GM12878 (cell line): ENCODE measurements around the gene LURAP1L. TPM values are rescaled to one million over a fixed set of nuclear protein-coding genes. Genes with fewer than 3 reads are reported as not detected.

Experiments
- ATAC-seq: fragments of 200-7000 bp; cut with Tn5 transposase; 3 replicates; pipeline ENCODE4 v1.9.1; 2020; ENCODE audit warnings: mild to moderate bottlenecking, moderate library complexity
- BruUV-seq: library from RNA; stranded (reverse); fragments of 400-500 nt; replicated peaks from 2 replicates; lab custom pipeline; 2021; lab: Mats Ljungman, UMichigan
- CTCF ChIA-PET: fragments of 300-600 bp; sonication (Branson Sonifier 250); formaldehyde crosslinking; extraction: SDS; loops from one replicate; lab custom pipeline; 2021; ENCODE audit warnings: inconsistent platforms; lab: Yijun Ruan, JAX
- POLR2A ChIA-PET: fragments of 350-600 bp; formaldehyde crosslinking; extraction: SDS; loops from one replicate; lab custom pipeline; 2021; ENCODE audit warnings: inconsistent platforms; lab: Charles Lee
- RAD21 ChIA-PET: fragments of 300-600 bp; sonication (Branson Sonifier 250); formaldehyde crosslinking; loops from one replicate; lab custom pipeline; 2023; ENCODE audit warnings: antibody characterized with exemption; ENCODE audit not compliant: unreplicated experiment; lab: Charles Lee
- SMC1A ChIA-PET: fragments of 300-600 bp; sonication (Branson Sonifier 250); formaldehyde crosslinking; loops from one replicate; lab custom pipeline; 2023; ENCODE audit not compliant: unreplicated experiment, uncharacterized antibody; lab: Charles Lee
- DNase-seq: peaks from one replicate; pipeline ENCODE4 v3.0.0-alpha.2; 2011; ENCODE audit warnings: low read depth, low spot score
- FAIRE-seq: peaks from 3 replicates; lab custom pipeline; 2011; peaks lifted over from hg19 to GRCh38; lab: Jason Lieb, UNC
- H2AFZ ChIP-seq: 2 replicates; pipeline ENCODE4 v1.6.0; 2011; ENCODE audit warnings: low read depth, low read length, control low read depth; ENCODE audit not compliant: control insufficient read depth
- H3K27ac ChIP-seq: 2 replicates; pipeline ENCODE4 v1.5.1; 2011; ENCODE audit warnings: control low read depth; ENCODE audit not compliant: control insufficient read depth, insufficient read depth
- H3K27me3 ChIP-seq, 2 experiments: replicated peaks in 1 of 2; 2 replicates each; pipeline versions ENCODE4 v1.6.0 to v1.6.1; 2011; ENCODE audit warnings: low read length in 1 of 2; ENCODE audit not compliant: control insufficient read depth in 2 of 2, insufficient read depth in 2 of 2
- H3K36me3 ChIP-seq, 2 experiments: 2 replicates each; pipeline ENCODE4 v1.5.1; 2011; ENCODE audit warnings: low read length in 1 of 2; ENCODE audit not compliant: control insufficient read depth in 2 of 2, insufficient read depth in 2 of 2
- H3K4me1 ChIP-seq: 2 replicates; pipeline ENCODE4 v1.6.1; 2011; ENCODE audit warnings: mild to moderate bottlenecking, low read length, moderate library complexity, mixed read lengths; ENCODE audit not compliant: control insufficient read depth, insufficient read depth
- H3K4me2 ChIP-seq: 2 replicates; pipeline ENCODE4 v1.6.0; 2011; ENCODE audit warnings: control low read depth; ENCODE audit not compliant: control insufficient read depth, insufficient read depth
- H3K4me3 ChIP-seq: fragments of 200-600 bp; sonication (generic); 2 replicates; pipeline ENCODE4 v1.5.1; 2016
- H3K79me2 ChIP-seq: 2 replicates; pipeline ENCODE4 v1.6.0; 2011; ENCODE audit warnings: low read length; ENCODE audit not compliant: control insufficient read depth, insufficient read depth
- H3K9ac ChIP-seq: 2 replicates; pipeline ENCODE4 v1.8.0; 2011; ENCODE audit warnings: low read length, control low read depth, mixed read lengths; ENCODE audit not compliant: control insufficient read depth, insufficient read depth
- H3K9me3 ChIP-seq: replicated peaks from 3 replicates; pipeline ENCODE4 v1.5.1; 2011; ENCODE audit warnings: mild to moderate bottlenecking, low read length; ENCODE audit not compliant: control insufficient read depth, insufficient read depth
- H4K20me1 ChIP-seq: 2 replicates; pipeline ENCODE4 v1.6.0; 2011; ENCODE audit not compliant: control insufficient read depth, insufficient read depth
- ATF7 ChIP-seq: fragments of 450-650 bp; IDR thresholded peaks from 2 replicates; pipeline ENCODE4 v1.6.1; 2016; ENCODE audit warnings: low read depth, mild to moderate bottlenecking
- BMI1 ChIP-seq: fragments of 450-650 bp; IDR thresholded peaks from 2 replicates; pipeline ENCODE4 v1.6.1; 2016; ENCODE audit warnings: mild to moderate bottlenecking, moderate library complexity, borderline replicate concordance
- CBFB ChIP-seq: IDR thresholded peaks from 2 replicates; pipeline ENCODE4 v1.6.1; 2016; ENCODE audit warnings: antibody characterized with exemption, low read depth
- CHD4 ChIP-seq: fragments of 200-600 bp; sonication (generic); IDR thresholded peaks from 2 replicates; pipeline ENCODE4 v1.6.1; 2016; ENCODE audit warnings: mild to moderate bottlenecking
- KAT2A ChIP-seq: conservative IDR thresholded peaks from 2 replicates; pipeline ENCODE4 v1.6.1; 2011; ENCODE audit warnings: low read depth, low read length; ENCODE audit not compliant: control insufficient read depth
- MTA3 ChIP-seq: IDR thresholded peaks from 2 replicates; pipeline ENCODE4 v1.6.1; 2012; ENCODE audit warnings: low read length, inconsistent platforms, borderline replicate concordance
- NFYB ChIP-seq: IDR thresholded peaks from 2 replicates; pipeline ENCODE4 v1.6.1; 2011; ENCODE audit warnings: low read depth, mild to moderate bottlenecking, low read length, improper control_type of control experiment, moderate library complexity; ENCODE audit not compliant: insufficient read depth
- NR2C1 ChIP-seq: fragments of 450-650 bp; IDR thresholded peaks from 2 replicates; pipeline ENCODE4 v1.6.1; 2017; ENCODE audit warnings: antibody characterized with exemption, mild to moderate bottlenecking, moderate library complexity
- POLR2AphosphoS2 ChIP-seq: IDR thresholded peaks from 2 replicates; pipeline ENCODE4 v1.6.1; 2011; ENCODE audit warnings: low read depth, mild to moderate bottlenecking, low read length, improper control_type of control experiment, moderate library complexity
- RELB ChIP-seq: fragments of 450-650 bp; IDR thresholded peaks from 2 replicates; pipeline ENCODE4 v1.6.1; 2017; ENCODE audit warnings: low read depth, mild to moderate bottlenecking, moderate library complexity
- RUNX3 ChIP-seq: IDR thresholded peaks from 2 replicates; pipeline ENCODE4 v1.6.1; 2012; ENCODE audit warnings: low read length, inconsistent platforms
- SMAD1 ChIP-seq: fragments of 450-650 bp; IDR thresholded peaks from 2 replicates; pipeline ENCODE4 v1.6.1; 2018; ENCODE audit warnings: mild to moderate bottlenecking, low read depth; ENCODE audit not compliant: partially characterized antibody
- TARDBP ChIP-seq: IDR thresholded peaks from 2 replicates; pipeline ENCODE4 v1.6.1; 2016; ENCODE audit warnings: borderline replicate concordance
- ZSCAN29 ChIP-seq: fragments of 450-650 bp; IDR thresholded peaks from 2 replicates; pipeline ENCODE4 v1.6.1; 2017; ENCODE audit warnings: mild to moderate bottlenecking, moderate library complexity
- WGBS: methylation state at CpG from one replicate; pipeline ENCODE4 v1.1.6; 2016; ENCODE audit warnings: low lambda C conversion rate; ENCODE audit not compliant: insufficient replicate concordance, insufficient coverage; ENCODE audit errors: missing lambda C conversion rate; 5-methylcytosine and 5-hydroxymethylcytosine counted together
- in situ Hi-C: fragments of 300-500 bp; cut with MboI; formaldehyde crosslinking; loops from 9 replicates; pipeline ENCODE4 v1.14.3; 2018; ENCODE audit warnings: mixed read lengths
- intact Hi-C: fragments of 100-400 bp; cut with micrococcal nuclease; formaldehyde crosslinking; loops from one replicate; pipeline ENCODE4 v1.14.2; 2022; ENCODE audit not compliant: unreplicated experiment
- polyA plus RNA-seq, 11 experiments: library from polyadenylated mRNA; depleted of rRNA in 4 of 11; unstranded in 6 of 11; stranded (reverse) in 5 of 11; fragments of >200 nt; fragmentation: Nextera tagmentation in 4 of 11; fragmentation: Illumina TruSeq in 1 of 11; extraction: Ambion mirVana in 4 of 11; extraction: Trizol in 1 of 11; gene quantifications; 1 replicate in 1 of 11; 2 replicates in 10 of 11; pipeline versions ENCODE4 v1.2.1 to v1.2.3, GENCODE V29; 2011 to 2016; ENCODE audit warnings: inconsistent platforms in 2 of 11, missing spikeins in 2 of 11, low read depth in 1 of 11
- total RNA-seq, 4 experiments: library from RNA; depleted of rRNA in 3 of 4; stranded (reverse); fragments of >200 nt in 3 of 4; fragmentation: Illumina TruSeq in 1 of 4; extraction: Trizol in 1 of 4; gene quantifications; 2 replicates each; pipeline versions ENCODE4 v1.2.1 to v1.2.3, GENCODE V29; 2013 to 2021
- TF ChIP-seq, protein P1 (sequence below): fragments of 450-650 bp; IDR thresholded peaks from 2 replicates; pipeline ENCODE4 v1.6.1; 2017; ENCODE audit warnings: mild to moderate bottlenecking

Gene LURAP1L
- total and polyA plus RNA-seq, 10 of the 15 experiments (the other 5 are each of a cell fraction or from before 2014, with no cell fraction given): 0.19 to 3.7 (median 0.69) TPM

DNA sequence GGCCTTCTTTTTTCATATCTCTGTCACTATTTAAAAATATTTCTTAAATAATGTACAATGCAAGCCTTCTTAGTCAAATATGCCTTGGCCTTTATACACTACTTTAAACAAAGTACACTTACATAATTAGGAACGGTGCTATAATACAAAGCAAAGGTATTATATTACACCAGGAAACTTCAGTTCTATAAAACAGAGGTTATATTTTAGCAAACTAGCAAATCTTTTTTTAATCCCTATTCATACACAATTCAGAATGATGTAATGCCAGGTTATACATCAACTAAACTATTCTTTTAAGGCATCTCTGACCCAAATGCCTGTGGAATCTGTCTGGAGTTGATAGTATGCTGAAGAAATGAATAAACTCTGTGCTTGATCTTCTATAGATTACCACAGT is 10.7 kb upstream of the LURAP1L start:
- RAD21 ChIA-PET: no interaction called here
- WGBS: 0% methylated on average over 1 of the region's 1 CpG
- Histone ChIP-seq H3K4me1 (no peaks in the 10 kb centered on the region), H3K27ac (no peak overlapping the region), H2AFZ (no peak overlapping the region), H3K27me3 (no peaks in the 10 kb centered on the region), H3K79me2 (no peaks in the 10 kb centered on the region), H3K4me2 (no peak overlapping the region), H3K9ac (no peak overlapping the region), H4K20me1 (no peaks in the 10 kb centered on the region), H3K4me3 (no peak overlapping the region), H3K9me3 (no peaks in the 10 kb centered on the region), H3K36me3 (no peaks in the 10 kb centered on the region)
- CTCF ChIA-PET: no interaction called here
- FAIRE-seq: no peak
- SMC1A ChIA-PET: interaction anchor here (1.2 kb wide), 1 partner anchor 10 kb away, joined by 3 read pairs; no protein-coding TSS in a partner anchor
- no peak for TF ChIP-seq RELB
- no peak for TF ChIP-seq NR2C1
- no peak for DNase-seq
- BruUV-seq: no TSS peak
- ATAC-seq: no peak
- POLR2A ChIA-PET: interaction anchor here (0.7 kb wide), 1 partner anchor 314 kb away, joined by 5 read pairs; no protein-coding TSS in a partner anchor
- intact Hi-C loops: no loop called here
- in situ Hi-C loops: no loop called here

- ATAC-seq: no peak
- H3K79me2 ChIP-seq: no peaks in the 10 kb centered on the region
- SMC1A ChIA-PET: interaction anchor here (1.2 kb wide), 1 partner anchor 12 kb away, joined by 3 read pairs; no protein-coding TSS in a partner anchor
- no peaks in the 10 kb centered on the region for H3K36me3 ChIP-seq
- H3K4me2 ChIP-seq: no peak overlapping the region
- FAIRE-seq: no peak
- no peaks in the 10 kb centered on the region for H4K20me1 ChIP-seq
- BruUV-seq: no TSS peak
- DNase-seq: no peak
- no peaks in the 10 kb centered on the region for H3K4me1 ChIP-seq
- H3K9me3 ChIP-seq: no peaks in the 10 kb centered on the region
- intact Hi-C loops (no loop called here), in situ Hi-C loops (no loop called here)
- RAD21 ChIA-PET: no interaction called here
- CTCF ChIA-PET: no interaction called here
- H3K27me3 ChIP-seq: no peaks in the 10 kb centered on the region
- H3K4me3 ChIP-seq: no peak overlapping the region
- POLR2A ChIA-PET: no interaction called here
- 0% methylated on average over 1 of the region's 1 CpG for WGBS
- TF ChIP-seq POLR2AphosphoS2 (no peak), TARDBP (no peak), CBFB (no peak), CHD4 (no peak), ATF7 (no peak), SMAD1 (no peak), KAT2A (no peak), NFYB (no peak), RUNX3 (no peak), BMI1 (no peak), MTA3 (no peak), ZSCAN29 (no peak)
- TF ChIP-seq, protein P1, sequence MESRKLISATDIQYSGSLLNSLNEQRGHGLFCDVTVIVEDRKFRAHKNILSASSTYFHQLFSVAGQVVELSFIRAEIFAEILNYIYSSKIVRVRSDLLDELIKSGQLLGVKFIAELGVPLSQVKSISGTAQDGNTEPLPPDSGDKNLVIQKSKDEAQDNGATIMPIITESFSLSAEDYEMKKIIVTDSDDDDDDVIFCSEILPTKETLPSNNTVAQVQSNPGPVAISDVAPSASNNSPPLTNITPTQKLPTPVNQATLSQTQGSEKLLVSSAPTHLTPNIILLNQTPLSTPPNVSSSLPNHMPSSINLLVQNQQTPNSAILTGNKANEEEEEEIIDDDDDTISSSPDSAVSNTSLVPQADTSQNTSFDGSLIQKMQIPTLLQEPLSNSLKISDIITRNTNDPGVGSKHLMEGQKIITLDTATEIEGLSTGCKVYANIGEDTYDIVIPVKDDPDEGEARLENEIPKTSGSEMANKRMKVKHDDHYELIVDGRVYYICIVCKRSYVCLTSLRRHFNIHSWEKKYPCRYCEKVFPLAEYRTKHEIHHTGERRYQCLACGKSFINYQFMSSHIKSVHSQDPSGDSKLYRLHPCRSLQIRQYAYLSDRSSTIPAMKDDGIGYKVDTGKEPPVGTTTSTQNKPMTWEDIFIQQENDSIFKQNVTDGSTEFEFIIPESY: no peak
- no peak overlapping the region for H3K27ac ChIP-seq
- H2AFZ ChIP-seq: no peak overlapping the region
- H3K9ac ChIP-seq: no peak overlapping the region
Observed at GRCh38 chr9:12765088-12765798, 9.6 kb upstream of the LURAP1L start.
